DMS 273 treated with DMSO at 0.1 percent for 48 hours (cell line): ENCODE measurements around the gene GPC5.

Source experiments
- DNase-seq: peaks from one replicate; lab custom pipeline; 2025; lab: John Stamatoyannopoulos, UW

Gene GPC5

GRCh38 chr13:92164822-92165221 is 766.4 kb downstream of the GPC5 start:
- DNase-seq, result no peak

DNA sequence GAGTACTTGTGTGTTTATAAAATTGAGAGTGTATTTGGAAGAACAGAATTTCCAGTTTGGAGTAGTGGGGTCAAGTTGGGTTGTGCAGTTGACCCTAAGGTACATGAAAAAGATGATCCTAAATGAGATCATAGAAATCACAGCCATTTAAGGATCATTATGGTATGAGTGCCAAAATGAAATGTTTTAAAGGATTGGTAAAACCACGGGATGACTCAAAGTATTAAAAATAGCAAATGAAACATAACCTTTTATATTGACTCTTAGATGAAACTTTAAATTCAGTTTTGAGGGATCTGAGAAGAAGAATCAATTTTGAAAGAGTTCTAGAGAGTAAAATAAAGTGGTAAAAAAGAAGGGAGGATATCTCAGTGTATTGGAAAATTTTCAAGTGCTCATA is 773.8 kb downstream of the GPC5 start:
- no peak for DNase-seq

GRCh38 chr13:92173254-92173653 is 774.8 kb downstream of the GPC5 start:
- no peak for DNase-seq

DNA sequence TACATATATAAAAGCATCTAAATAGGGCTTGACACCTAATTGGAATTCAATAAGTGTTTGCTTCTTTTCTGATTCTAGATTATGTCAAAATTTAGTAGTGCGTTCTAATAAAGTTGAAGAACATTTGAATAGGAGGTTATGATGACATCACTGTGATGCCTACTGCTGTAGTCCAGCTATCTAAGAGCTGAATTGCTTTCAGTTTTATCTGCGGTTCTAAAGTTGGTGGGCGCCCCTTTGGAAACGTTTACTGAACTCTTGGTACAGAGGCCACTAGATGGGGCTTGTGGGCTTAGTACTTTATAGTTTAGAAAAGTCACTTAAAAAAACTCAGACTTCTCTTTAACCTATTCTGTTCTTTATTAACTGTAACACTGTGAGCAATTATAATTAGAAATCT is 776.9 kb downstream of the GPC5 start:
- no peak for DNase-seq

- DNase-seq, result no peak
Observed at GRCh38 chr13:92177966-92178365, 779.5 kb downstream of the GPC5 start.

DNA sequence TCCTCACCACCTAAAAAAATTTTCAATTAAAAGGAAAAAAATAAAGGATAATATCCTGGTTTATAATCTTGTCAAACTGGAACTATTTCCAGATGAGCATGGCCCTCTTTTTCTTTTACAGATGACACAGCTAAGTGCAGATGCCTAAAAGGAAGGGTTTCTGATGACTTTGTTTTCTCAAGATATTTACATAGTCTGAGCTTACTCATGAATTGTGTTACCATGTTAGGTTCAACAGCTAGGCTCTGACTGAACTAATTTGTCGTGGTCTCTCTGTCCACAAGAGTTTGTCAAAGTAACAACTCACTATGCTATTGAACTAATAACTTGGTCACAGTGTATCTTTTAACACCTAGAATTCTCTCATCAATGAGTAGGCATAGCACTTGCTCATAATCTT is 780.8 kb downstream of the GPC5 start:
- DNase-seq, result no peak

GRCh38 chr13:92187378-92187989 is 789.1 kb downstream of the GPC5 start:
- DNase-seq, result no peak

GRCh38 chr13:92188574-92188973 is 790.2 kb downstream of the GPC5 start:
- DNase-seq, result no peak

- DNase-seq, result no peak
Observed at GRCh38 chr13:92196591-92197256, 798.3 kb downstream of the GPC5 start.

- no peak for DNase-seq
Observed at GRCh38 chr13:92197669-92198068, 799.2 kb downstream of the GPC5 start.

GRCh38 chr13:92218615-92219014 is 820.2 kb downstream of the GPC5 start:
- no peak for DNase-seq

- no peak for DNase-seq
Observed at GRCh38 chr13:92221916-92222315, 823.5 kb downstream of the GPC5 start.

DNA sequence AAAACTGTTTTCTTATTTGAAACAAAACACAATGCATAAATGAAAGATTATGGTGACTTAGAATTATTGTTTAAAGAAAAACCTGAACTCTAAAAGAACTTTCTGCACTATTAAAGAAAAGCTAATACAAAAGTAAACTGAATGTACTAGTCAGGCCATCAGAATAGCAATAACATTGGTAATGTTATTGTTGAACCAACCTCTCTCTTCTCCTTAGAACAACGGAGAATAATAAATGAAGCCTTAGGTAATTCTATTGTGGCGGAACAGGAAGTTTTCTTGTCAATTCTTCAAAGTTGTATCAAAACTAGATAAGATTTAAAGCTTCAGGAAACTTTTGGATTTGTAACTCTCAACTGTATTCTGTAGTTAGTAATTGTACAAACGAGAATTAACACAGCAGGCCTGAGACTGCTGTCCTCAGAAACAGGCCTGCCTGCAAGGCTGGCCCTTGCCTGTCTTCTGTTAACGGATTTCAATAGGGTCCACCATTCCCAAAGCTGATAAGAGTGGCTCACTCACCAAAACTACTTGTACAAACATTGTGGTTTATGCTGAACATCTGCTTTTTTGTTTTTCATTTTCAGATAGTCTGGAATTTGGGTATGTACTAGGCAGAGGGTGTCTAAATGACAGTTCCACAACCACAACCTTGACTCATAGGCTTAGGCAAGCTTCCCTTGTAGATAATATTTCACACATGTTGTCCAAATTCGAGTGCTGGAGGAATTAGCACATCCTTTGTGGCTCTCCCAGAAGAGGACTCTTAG is 825.8 kb downstream of the GPC5 start:
- DNase-seq, result no peak

- no peak for DNase-seq
Observed at GRCh38 chr13:92224825-92225224, 826.4 kb downstream of the GPC5 start.

GRCh38 chr13:92225861-92226260 is 827.4 kb downstream of the GPC5 start:
- no peak for DNase-seq

DNA sequence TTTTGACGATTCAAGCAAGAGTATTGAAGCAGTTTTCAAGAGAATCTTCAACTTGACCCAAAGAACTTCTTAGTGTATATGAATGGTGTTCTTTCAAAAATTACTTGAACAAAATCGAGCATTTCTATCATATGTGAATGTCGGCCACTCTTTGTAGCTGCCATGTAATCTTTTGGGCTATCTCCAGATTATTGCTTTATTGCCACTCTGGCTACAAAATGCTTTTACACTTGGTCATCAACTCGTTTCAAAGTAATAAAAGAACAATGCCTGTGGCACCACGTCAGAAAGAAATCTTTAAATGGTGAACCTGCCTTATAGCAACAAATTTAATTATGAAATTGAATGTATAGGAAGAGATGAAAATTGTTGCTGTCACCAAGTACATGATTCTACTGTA is 834.5 kb downstream of the GPC5 start:
- no peak for DNase-seq

- DNase-seq, result no peak
Observed at GRCh38 chr13:92251671-92252210, 853.3 kb downstream of the GPC5 start.

GRCh38 chr13:92255526-92255925 is 857.1 kb downstream of the GPC5 start:
- DNase-seq, result no peak

GRCh38 chr13:92256211-92256610 is 857.8 kb downstream of the GPC5 start:
- DNase-seq, result no peak

DNA sequence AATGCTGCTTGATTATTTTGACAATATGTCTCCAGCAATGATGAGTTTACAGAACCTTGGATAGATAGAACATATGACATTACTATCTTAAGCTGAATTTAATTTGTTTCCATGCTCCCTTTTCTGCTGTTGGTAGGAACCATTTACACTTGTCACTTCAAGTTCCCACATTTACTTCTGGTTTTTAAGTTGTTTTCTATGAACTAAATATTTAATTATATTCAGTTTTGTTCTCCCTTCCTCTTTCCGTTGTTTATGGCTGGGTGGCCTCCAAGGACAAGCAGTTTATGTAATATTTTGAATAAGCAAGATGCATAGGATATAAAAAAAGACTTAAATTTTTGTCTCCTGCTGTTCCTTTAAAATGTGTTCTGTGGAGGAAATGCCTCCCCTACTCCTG is 860.6 kb downstream of the GPC5 start:
- no peak for DNase-seq

- DNase-seq, result no peak
Observed at GRCh38 chr13:92259523-92259922, 861.1 kb downstream of the GPC5 start.

GRCh38 chr13:92260363-92260762 is 861.9 kb downstream of the GPC5 start:
- no peak for DNase-seq
